ENCODE data around the gene TXNL1. TPM values are rescaled to one million over a fixed set of nuclear protein-coding genes. Genes with fewer than 3 reads are reported as not detected.

Gene TXNL1
- total and polyA plus RNA-seq, 2 donors from 2014 or later = 54.0 to 91.1 TPM

DNA sequence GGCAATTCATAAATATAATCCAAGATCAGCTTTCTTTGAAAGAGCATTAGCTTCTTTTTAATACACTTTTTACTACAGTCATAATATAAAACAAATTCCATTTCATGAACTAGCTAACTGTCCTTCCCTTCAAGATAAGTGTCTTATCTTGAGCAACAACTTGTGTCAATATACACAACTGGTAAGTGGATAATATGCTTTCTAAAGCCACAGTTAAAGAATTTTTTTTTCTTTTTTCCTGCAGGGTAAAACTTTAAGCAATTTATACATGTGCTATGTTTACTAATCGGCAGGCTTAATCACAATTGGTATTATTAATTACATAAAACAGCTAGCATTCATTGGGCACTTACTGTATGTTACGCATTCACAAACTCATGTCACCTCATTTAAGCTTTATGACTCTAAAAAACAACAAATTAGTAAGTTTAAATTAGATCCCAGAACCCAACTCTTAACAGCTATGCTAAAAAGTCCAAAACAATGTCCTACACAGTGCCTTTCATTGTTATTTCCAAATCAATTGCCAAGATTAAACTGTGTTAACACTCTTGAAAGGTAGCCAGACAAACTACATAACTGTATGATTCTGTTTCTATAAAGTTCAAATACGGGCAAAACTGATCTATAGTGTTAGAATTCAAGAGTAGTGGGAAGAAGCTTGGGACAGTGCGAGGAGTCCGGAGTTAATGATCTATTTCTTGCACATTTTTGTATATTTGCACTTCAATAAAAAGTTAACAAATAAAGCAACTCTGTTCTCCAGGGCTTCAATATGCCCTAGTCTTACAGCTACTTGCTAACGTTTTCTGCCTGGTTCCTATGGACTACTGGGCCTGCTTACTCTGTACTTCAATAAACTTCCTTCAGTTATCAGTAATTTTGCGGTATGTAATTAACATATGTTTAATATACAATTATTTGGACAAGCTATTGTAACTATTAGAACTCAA is 6.0 kb downstream of the TXNL1 start:
- no peak overlapping the region for H3K27ac ChIP-seq (ENCODE audit: low read depth in 2 of 2, low read length in 2 of 2)
- intact Hi-C loops (cut with DNase I) = no loop called here
- FAIRE-seq = no peak
- no peak overlapping the region for H3K9ac ChIP-seq (ENCODE audit: low read length in 3 of 3)
- no peak for TF ChIP-seq CTCF (IDR thresholded peaks at IDR 0.05; ENCODE audit: borderline replicate concordance, extremely low read depth, insufficient read depth)
- H3K4me1 ChIP-seq (ENCODE audit: control insufficient read depth in 2 of 3, insufficient read depth in 2 of 3, low read depth in 1 of 3, low read length in 3 of 3) = peaks cover 0 to 4% (median 0%) of the 10 kb centered on the region in 3 donors
- no peaks in the 10 kb centered on the region for H3K9me3 ChIP-seq (ENCODE audit: control insufficient read depth in 2 of 3, insufficient read depth in 1 of 3, low read length in 3 of 3)
- H3K4me3 ChIP-seq (ENCODE audit: low read length in 3 of 3) = no peak overlapping the region
- no peak for DNase-seq
- H3K27me3 ChIP-seq (ENCODE audit: control insufficient read depth, insufficient read depth, low read length) = no peaks in the 10 kb centered on the region
- no peaks in the 10 kb centered on the region for H3K36me3 ChIP-seq (ENCODE audit: control insufficient read depth in 2 of 3, insufficient read depth in 3 of 3, low read length in 3 of 3)

DNA sequence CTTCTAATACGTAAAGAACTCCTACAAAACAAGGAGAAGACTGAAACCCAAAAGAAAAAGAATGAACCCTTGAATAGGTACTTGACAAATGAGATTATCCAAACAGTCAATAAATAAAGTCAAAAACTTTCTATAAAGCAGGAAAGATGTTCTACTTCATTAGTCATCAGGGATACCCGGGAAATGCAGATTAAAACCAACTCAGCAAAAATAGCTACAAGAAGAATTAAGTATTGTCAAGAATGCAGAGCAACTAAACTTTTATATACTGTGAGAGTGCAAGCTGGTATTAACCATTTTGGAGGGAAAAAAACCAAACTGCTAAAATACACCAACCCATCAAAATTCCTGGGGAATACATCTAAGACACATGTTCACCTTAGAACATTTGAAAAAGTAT is 10.4 kb downstream of the TXNL1 start:
- TF ChIP-seq CTCF (IDR thresholded peaks at IDR 0.05; ENCODE audit: borderline replicate concordance, extremely low read depth, insufficient read depth) = no peak
- intact Hi-C loops (cut with DNase I) = no loop called here
- H3K27ac ChIP-seq (ENCODE audit: low read depth in 2 of 2, low read length in 2 of 2) = no peak overlapping the region
- no peaks in the 10 kb centered on the region for H3K4me1 ChIP-seq (ENCODE audit: control insufficient read depth in 2 of 3, insufficient read depth in 2 of 3, low read depth in 1 of 3, low read length in 3 of 3)
- H3K27me3 ChIP-seq (ENCODE audit: control insufficient read depth, insufficient read depth, low read length) = no peaks in the 10 kb centered on the region
- H3K9ac ChIP-seq (ENCODE audit: low read length in 3 of 3) = no peak overlapping the region
- peaks cover 0 to 2% (median 0%) of the 10 kb centered on the region in 3 donors for H3K36me3 ChIP-seq (ENCODE audit: control insufficient read depth in 2 of 3, insufficient read depth in 3 of 3, low read length in 3 of 3)
- no peak for FAIRE-seq
- no peaks in the 10 kb centered on the region for H3K9me3 ChIP-seq (ENCODE audit: control insufficient read depth in 2 of 3, insufficient read depth in 1 of 3, low read length in 3 of 3)
- no peak overlapping the region for H3K4me3 ChIP-seq (ENCODE audit: low read length in 3 of 3)
- DNase-seq = no peak

DNA sequence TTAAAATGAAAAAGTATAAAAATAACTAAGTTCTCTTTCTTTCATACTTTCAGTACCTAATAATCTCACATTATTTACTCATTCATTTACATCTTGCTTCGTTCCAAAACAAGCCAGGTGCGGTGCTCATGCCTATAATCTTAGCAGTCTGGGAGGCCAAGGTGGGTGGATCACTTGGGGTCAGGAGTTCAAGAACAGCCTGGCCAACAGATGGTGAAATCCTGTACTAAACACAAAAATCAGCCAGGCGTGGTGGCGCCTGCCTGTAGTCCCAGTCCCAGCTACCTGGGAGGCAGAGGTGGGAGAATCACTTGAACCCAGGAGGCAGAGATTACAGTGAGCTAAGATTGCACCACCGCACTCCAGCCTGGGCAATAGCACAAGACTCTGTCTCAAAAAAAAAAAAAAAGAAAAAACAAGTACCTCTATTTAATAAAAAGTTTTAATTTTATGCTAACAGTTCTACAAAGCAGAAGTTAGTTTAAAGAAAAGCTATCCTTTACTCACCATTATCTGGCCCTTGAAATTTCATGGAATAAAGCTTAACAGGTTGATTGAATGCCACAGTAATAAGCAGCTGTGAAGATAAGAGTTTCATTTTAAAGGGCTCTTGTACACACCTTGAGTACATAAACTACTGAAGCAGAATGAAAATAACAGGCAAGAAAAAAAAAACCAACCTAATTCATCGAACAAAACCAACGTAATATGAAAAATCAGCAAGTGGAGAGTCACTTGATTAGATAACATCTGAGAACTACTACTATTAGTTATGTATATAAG is 22.5 kb downstream of the TXNL1 start:
- Histone ChIP-seq H3K4me1 (ENCODE audit: control insufficient read depth in 2 of 3, insufficient read depth in 2 of 3, low read depth in 1 of 3, low read length in 3 of 3) (no peaks in the 10 kb centered on the region), H3K9me3 (ENCODE audit: control insufficient read depth in 2 of 3, insufficient read depth in 1 of 3, low read length in 3 of 3) (no peaks in the 10 kb centered on the region), H3K9ac (ENCODE audit: low read length in 3 of 3) (no peak overlapping the region), H3K4me3 (ENCODE audit: low read length in 3 of 3) (no peak overlapping the region), H3K27ac (ENCODE audit: low read depth in 2 of 2, low read length in 2 of 2) (no peak overlapping the region), H3K27me3 (ENCODE audit: control insufficient read depth, insufficient read depth, low read length) (no peaks in the 10 kb centered on the region), H3K36me3 (ENCODE audit: control insufficient read depth in 2 of 3, insufficient read depth in 3 of 3, low read length in 3 of 3) (peaks cover 11 to 21% (median 18%) of the 10 kb centered on the region in 3 donors)
- DNase-seq (peak in 2 of 5 donors; percentile 7 to 10), FAIRE-seq (no peak)
- no peak for TF ChIP-seq CTCF (IDR thresholded peaks at IDR 0.05; ENCODE audit: borderline replicate concordance, extremely low read depth, insufficient read depth)
- intact Hi-C loops (cut with DNase I) = no loop called here
